A204.1 (cell line): ENCODE data around the gene MYOG.

ENCODE experiments used
- FAIRE-seq: peaks from 2 replicates; lab custom pipeline; 2012; peaks lifted over from hg19 to GRCh38; lab: Jason Lieb, UNC

The MYOG gene

DNA sequence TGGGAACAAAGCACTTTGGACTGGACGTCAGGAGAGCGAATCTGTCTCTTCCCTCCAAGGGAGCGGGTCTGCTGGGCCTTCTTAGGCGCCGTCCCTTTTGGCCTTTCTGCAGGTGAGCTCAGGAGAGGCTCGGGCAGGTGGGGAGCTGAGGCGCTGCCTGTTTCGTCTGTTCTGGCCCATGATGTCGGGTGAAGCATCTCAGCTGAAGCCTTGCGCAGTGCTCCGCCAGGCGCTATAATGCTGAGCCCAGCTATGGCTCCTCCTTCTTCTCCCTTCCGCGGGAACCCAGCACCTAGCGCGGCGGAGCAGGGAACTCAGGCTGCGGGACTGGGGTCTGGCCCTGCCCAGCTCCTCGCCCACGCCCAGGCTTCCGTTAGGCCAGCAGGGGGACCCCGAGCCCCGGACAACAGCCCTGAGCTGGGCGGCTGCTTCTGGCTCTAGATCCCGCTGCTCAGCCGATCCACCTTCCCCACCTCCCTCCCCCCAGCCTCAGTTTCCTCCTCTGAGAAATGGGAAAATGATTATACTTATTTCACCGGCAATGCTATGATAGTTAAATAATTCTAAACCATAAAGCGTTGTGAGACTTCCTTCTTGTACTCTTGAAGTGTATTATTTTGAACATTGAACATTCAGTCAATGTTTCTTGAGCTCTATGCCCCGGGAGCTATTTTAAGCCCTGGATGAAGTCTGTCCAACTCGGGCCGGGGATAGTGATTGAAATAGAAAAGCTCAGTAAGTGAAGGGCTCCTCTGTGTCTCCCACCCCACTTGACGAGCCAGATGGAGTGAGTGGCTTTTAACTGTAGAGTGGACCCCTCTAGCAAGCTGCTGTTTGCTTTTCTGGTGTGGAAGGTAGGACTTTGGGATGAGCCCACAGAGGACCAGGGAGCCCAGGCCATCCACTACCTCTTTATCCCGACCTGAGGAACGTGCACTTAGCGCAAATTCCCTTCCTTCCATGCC is 32.1 kb upstream of the MYOG start:
- FAIRE-seq = no peak

DNA sequence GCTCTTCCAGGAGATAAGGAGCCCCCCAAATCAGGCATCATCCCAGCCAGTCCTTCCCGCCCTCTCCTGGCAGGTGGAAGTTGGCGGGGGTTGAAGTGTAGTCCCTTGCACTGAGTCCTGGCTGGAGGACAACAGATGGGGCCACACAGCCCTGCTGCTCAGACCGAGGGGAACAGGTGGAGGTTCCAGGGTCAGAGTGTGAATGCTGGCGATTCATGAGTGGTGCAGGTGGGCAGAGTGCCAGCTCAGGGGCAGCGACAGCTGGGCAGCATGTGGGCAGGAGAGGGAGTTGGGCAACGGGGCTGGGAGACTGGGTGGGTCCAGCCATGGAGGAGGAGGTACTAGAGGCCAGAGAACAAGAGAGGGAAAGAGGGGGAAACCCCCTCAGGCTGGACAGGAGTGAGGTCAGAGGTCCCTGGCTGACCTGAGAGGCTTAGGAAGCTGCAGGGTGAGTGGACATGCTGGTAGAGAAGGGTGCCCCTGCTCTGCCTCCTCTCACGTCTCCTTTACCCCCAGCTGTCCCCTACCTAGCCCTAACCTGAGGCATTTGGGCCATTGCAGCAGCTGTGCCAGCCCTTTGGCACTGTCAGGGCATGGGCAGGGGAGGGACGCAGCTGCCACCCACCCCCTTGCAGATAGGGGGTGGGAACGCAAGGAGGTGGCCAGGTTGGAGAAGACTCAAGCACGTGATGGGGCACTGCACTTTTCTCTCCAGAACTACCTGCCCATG is 30.4 kb upstream of the MYOG start:
- FAIRE-seq = no peak

DNA sequence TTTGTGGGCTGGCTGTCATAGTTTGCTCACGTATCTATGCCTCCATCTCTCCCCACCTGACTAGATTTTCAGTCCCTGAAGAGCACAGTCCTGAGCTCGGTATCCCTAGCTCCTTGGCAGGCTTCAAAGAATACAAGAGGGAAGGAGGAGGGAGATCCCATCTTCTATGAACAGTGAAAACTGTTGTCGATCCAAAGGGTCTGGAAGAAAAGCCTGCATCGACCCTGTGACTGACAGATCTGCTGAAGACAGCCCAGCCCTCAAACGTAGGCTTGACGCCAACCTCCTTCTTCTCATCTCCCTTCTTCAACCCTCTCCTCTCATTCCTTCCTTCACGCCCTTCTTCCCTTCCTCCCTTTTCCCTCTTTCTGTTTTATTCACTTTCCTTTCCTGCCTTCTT is 28.4 kb upstream of the MYOG start:
- FAIRE-seq = no peak

DNA sequence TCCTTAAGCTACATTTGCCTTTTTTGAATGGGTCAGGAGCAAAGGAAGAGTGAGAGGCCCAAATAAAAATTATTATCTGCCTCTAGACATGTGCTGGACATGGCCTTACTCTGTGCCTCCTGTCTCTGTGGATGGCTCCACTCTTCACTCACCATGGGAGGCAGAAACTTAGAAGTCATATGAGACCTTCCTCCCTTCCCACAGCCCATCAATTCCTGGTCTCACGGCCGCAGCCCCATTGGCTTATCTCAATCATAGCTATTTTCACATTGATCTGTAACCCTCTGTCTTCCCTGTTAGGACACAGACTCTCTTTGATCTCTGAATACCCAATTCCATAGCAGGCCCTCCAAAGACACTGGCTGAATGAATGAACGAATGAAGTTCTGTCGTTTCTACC is 27.5 kb upstream of the MYOG start:
- FAIRE-seq = no peak

DNA sequence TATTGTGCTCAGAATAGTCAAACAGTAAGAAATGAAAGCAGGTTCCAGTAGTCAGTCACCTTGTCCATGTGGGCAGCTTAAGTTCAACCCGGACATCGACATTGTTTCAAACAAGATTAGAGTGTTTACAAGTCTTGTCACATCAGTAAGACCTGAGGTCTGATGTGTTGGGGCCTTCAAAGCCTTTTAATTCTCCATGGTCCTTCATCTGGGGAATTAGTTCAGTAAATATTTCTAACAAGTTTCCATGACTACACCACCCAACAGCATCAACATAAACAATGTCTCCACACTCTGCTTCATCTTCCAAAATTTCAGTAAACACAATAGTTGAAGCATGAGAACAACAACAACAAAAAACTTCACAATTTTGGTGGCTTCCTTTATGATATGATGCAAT is 26.7 kb upstream of the MYOG start:
- no peak for FAIRE-seq

DNA sequence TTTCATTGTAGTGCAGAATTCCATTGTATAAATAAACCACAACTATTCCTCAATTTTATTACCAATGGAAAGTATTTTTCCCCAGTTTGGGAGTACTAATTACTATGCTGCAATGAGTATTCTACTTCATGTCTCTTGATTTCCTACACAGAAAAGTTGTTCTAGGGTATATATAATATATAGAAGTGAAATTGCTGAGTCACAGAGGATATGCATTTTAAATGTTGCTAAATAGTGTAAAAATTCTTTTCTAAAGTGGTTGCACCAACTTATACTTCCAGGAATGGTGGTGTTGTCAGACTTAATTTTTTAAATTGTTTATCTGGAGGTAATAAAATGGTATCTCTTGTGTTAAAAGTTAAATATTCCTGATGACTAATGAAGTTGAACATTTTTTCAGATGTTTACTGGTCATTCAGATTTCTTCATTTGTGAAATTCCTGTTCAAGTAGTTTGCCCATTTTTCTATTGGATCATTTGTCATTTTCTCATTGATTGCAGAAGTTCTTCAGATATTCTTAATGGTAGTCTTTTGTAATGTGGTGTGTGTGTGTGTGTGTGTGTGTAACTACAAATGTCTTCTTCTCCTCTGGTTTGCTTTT is 19.1 kb upstream of the MYOG start:
- no peak for FAIRE-seq

DNA sequence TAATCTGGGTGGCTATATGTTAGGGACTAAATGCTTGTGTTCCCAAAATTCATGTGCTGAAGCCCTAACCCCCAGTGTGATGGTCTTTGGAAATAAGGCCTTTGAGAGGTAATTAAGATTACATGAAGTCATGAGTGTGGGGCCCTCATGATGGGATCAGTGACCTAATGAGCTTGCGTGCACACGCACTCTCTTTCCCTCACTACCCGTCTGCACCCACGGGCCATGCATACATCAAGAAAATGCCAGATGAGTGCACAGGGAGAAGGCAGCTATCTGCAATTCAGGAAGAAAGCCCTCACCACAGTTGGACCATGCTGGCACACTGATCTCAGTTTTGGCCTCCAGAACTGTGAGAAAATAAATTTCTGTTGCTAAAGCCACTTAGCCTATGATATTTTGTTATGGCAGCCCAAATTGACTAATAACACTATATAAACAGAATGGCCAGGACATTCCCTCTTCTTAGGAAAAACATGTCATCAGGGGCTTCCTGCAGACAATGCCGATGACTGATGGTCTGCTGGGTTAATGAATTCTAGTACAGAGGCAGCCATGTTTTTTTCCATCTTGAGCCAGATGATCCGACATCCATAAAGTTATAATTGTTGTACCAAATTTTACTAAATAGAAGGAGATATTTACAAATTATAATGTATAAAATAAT is 18.1 kb upstream of the MYOG start:
- FAIRE-seq = no peak

DNA sequence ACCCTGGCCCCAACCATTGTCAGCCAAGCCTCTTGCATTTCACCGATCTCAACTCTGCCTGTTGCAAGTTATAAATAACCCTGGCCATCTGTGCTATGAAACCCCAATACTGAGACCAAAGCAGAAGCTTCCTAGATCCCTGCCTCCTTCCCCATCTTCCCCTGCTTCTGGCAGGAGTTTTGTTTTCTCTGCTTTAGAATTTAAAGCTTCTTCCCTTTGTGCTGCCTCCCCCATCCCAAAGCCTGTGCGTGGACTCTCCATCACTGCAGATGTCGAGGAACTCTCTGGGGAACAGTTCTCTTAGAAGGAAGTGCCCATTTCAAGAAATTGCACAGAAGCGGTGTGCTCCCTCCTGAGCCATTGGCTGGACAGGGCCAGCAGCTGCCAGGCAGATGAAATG is 17.4 kb upstream of the MYOG start:
- FAIRE-seq = no peak

DNA sequence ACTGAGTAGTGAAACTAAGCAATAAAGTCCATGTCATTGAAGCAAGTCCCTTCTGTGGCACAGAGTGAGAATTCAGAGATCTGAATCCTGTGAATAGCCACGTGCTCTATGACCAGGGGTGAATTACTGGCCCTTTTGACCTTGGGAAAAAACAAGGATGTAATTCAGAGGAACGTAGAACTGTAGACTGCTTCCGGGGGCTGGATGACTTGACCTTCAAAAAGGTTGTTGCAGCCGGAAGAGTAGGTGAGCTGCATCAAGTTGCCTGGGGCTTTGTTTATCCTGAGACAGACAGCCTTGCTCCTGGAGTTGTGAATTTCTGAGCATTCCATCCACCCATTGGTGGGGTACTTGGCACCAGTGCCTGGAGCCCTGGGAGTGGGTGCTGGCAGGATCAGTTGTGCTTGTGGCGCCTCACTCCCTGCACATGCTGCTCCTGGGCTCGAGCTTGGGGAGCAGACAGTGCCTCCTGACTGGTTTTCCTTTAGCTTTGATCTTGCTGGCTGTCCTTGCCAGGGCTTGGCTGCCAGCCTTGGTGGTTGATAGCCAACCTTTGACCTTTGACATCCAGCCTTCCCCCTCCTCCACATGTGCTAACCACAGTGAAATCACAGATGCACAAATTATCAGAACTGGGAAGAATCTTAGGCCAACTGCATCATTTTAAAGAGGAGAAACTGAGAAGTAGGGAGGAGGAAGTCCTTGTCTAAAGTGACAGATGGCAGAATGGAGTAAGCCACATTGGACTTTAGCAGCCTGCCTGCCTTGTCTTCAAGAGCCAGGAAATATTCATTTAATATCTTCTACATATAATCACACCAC is 16.2 kb upstream of the MYOG start:
- no peak for FAIRE-seq

DNA sequence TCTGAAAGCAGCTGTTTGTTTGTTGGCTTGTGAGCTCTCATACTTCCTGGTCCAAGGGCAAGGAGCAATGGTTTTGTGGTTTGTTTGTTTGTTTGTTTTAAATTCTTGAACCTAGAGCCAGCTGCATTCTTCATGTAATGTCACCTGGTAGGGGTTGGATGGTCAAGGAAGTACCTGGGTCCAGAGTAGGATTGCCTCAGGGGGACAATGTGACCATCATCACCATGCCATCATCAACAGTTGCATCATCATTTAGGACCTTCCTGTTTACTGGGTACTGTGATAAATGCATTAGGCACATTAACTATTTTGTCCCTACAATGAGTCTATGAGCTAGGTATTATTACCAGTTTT is 14.7 kb upstream of the MYOG start:
- FAIRE-seq = no peak

DNA sequence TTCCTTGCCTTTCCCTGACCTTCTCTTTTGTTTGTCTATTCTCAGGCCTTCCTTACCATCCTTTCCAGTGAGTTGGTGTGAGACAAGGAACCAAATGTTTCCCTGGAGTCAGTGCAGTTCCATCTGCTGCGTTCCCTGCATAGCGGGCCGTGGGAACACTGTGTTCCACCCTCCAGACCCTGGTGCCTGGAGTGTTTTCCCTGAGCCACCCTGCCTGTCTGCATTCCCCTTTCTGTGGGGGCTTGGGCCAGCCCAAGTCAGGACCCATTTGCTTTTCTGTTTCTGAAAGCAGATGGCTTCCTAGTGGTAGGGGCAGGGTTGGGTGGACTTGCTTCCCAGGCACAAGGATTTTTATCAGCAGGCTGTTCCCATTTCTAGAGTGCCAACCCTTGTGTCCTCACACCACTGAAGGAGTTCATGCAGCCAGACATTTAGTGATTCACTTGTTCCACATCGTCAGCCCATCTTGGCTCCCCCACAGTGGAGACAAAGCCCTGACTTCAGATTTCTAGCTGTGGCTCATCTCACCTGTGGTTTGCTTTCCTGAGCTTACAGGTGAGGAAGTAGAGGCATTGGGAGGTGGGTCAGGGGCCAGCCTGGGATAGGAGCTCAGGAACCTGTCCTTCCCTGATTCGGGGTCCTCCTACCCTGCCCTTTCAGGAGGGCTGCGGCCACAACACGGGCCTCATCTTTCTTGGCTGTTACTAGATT is 14.1 kb upstream of the MYOG start:
- FAIRE-seq = no peak

DNA sequence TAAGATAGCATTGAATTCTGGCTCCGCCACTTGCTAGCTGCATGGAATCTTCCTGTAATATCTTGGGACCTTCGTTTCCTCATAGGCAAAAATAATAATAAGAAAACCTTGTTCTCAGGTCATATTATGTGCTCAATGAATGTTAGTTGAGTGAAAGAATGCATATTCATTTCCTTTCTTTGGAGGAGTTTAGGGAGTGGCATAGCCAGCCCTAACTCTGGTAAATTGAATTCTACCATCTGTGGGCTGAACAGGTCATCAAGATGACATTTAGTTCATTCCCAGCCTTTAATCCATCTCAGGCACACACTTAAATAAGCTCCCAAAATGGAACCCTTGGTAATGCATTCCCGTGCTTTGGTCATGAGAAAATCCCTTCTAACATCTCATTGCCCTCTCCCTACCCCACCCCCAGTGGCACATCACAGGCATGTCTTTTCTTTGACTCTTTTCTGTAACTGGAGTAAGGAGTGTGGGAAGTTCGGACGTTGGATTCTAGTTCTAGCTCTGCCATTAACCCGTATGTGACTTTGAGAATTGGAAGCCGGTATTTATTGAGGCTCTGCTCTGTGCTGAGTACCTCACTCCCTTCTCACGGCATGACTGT is 13.2 kb upstream of the MYOG start:
- FAIRE-seq = no peak

DNA sequence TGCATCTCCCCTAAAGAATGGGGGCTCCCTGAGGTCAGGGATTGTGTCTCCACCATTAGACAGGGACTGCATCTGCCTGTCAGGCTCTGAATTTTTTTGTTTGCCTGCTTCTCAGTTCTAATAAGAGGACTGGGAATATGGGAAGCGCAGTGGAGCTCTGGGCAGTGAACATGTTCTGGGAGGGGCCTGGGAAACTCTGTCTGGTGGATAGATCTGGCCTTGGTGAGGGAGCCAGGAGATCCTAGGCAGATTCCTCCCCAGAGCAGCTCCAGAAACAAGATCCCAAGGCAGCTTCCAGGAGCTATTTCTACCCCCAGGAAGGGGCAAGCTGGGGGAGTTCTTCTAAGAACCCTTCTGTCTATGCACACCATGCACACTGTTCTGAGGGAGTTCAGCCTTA is 12.6 kb upstream of the MYOG start:
- no peak for FAIRE-seq

DNA sequence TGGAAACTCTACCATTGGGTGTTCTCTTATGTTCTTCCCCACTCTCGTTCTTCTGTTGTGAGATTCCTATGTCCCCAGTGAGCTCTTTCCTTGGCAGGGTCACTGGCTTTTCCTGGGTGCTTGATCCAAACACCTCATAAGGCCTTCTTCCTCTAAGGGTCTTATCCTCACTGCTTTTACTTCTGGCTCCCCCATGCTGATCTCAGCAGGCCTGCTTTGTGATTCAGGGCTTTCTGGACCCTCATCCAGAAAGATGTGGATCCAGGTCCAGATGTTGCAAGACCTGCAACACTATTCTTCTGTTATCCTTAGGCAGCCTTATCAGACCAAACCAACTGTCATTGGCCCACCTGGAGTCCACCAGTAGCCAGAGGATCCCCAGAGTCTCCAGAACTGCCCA is 11.2 kb upstream of the MYOG start:
- no peak for FAIRE-seq

DNA sequence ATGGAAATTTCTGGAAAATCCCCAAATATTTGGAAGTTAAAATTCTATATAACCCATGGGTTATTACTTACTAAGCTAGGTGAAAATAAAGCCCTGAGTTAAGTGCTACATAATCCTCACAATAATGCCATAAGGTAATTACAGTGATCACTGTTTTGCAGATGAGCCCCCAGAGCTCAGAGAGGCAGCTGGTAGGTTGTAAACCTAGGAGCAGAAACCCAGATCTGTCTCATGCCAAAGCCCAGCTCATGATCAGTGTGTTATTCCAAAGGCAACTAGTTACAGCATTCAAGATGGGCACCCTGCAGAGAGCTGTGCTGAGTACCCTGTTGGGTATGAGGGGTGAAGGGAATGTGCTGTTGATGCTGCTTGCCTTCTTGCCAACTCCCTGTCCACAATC is 10.8 kb upstream of the MYOG start:
- FAIRE-seq = no peak

DNA sequence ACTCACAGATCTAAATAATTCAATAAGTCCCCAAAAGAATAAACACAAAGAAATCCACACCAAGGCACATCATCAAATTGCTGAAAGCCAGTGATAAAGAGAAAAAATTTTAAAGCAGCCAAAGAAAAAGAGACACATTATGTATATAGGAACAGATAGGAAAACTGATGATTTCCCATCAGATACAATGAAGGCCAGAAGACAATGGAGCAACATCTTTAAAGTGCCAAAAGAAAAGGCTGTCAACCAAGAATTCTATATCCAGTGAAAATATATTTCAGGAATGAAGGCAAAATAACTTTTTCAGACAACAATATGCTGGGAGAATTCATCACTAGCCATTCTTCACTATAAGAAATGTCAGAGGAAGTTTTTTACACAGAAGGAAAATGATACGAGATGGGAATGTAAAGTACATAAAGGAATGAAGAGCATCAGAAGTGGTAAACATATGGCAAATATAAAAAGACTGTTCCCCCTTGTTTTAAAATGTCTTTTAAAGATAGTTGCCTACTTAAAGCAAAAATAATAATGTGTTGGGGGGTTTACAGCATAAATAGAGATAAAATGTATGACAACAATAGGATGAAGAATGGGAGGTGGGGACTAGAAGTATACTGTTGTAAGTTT is 9.4 kb upstream of the MYOG start:
- no peak for FAIRE-seq

DNA sequence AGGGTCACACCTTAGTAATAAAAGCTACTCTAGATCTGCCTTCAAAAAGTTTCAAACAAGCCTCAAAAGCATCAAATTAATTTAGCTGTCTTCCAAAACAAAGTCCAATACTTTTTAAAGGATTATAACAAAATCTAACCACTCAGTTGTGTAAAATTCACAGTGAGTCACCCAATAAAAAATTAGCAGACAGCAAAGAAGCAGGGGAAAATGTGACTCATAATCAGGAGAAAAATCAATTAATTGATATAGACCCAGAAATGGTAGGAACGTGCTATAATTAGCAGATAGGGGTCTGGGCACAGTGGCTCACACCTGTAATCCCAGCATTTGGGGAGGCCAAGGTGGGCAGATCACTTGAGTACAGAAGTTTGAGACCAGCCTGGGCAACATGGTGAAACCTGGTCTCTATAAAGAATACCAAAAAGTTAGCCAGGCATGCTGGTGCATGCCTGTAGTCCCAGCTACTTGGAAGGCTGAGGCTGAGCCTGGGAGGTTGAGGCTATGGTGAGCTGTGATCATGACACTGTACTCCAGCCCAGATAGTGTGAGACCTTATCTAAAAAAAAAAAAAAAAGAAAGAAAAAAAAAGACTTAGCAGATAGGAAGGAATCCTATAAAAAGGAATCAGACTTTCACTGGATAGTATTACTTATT is 8.1 kb upstream of the MYOG start:
- no peak for FAIRE-seq

DNA sequence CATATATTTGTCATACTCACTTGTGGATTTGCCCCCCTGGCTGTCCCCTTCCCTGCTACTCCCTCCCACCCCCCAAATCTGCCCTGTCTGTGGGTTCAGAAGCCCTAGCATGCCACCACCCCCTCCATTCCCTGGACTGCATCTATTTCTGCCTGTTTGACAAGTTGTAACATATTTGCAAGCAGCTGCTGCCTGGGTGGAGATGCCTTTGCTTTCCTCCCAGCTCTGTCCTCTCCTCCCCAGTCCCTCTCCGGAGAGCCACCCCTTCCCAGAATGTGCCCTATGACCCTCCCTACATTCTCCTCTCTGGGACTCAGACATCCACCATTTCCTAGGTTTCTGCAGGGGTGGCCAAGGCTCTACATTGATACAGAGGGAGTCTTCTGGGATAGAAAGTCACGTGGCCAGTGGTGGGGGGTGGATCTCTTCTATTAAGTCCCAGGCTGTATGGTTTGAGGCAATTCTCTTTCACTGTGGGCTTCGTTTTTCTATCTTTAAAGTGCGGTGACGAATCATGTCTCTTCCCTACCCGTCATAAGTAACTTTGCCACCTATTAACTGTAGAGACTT is 6.0 kb upstream of the MYOG start:
- FAIRE-seq = no peak

DNA sequence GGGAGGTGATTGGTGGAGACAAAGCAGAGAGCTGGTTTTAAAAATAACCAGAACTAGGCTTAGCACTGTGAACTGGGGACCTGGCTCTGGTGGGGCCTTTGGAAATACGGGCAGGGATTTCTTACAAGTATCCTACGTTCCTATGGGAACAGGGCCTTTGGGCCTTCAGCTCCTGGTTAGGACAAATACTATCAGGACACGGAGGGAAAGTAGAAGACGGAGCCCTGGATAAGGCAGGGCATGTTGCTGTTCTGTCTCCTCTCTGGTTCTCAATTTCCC is 5.3 kb upstream of the MYOG start:
- FAIRE-seq = no peak
